Spleen (tissue), 11 donors: ENCODE results near the gene RBMS2. TPM values are rescaled to one million over a fixed set of nuclear protein-coding genes. Genes with fewer than 3 reads are reported as not detected.

Experiments
- DNase-seq: peaks from one replicate; pipeline ENCODE4 v3.0.0-alpha.2; 2020
- H3K27ac ChIP-seq, 8 donors: fragments of 200-600 bp; sonication (generic) in 7 of 8; 1 replicate in 4 of 8; 2 replicates in 4 of 8; pipeline versions ENCODE4 v1.5.0 to v1.8.0; 2016 to 2021; ENCODE audit warnings: inconsistent platforms in 4 of 8, mild to moderate bottlenecking in 4 of 8, moderate library complexity in 1 of 8
- H3K27me3 ChIP-seq, 7 donors: fragments of 200-600 bp; sonication (generic) in 6 of 7; replicated peaks in 1 of 7; 1 replicate in 4 of 7; 2 replicates in 3 of 7; pipeline versions ENCODE4 v1.5.0 to v1.8.0; 2016 to 2021; ENCODE audit warnings: inconsistent platforms in 3 of 7, mild to moderate bottlenecking in 1 of 7
- H3K36me3 ChIP-seq, 6 donors: fragments of 200-600 bp; sonication (generic) in 5 of 6; 1 replicate in 4 of 6; 2 replicates in 2 of 6; pipeline versions ENCODE4 v1.5.0 to v1.8.0; 2016 to 2021; ENCODE audit warnings: inconsistent platforms in 2 of 6
- H3K4me1 ChIP-seq, 6 donors: fragments of 200-600 bp; sonication (generic) in 5 of 6; 1 replicate in 3 of 6; 2 replicates in 3 of 6; pipeline versions ENCODE4 v1.5.0 to v1.8.0; 2016 to 2021; ENCODE audit warnings: inconsistent platforms in 3 of 6
- H3K4me3 ChIP-seq, 8 donors: fragments of 200-600 bp; sonication (generic) in 7 of 8; 1 replicate in 4 of 8; 2 replicates in 4 of 8; pipeline versions ENCODE4 v1.5.0 to v1.8.0; 2016 to 2021; ENCODE audit warnings: inconsistent platforms in 4 of 8, mild to moderate bottlenecking in 4 of 8, moderate library complexity in 2 of 8
- H3K9me3 ChIP-seq, 8 donors: fragments of 200-600 bp; sonication (generic) in 7 of 8; 1 replicate in 4 of 8; 2 replicates in 4 of 8; pipeline versions ENCODE4 v1.5.0 to v1.8.0; 2016 to 2021; ENCODE audit warnings: inconsistent platforms in 4 of 8
- CTCF ChIP-seq, 11 experiments: fragments of 200-600 bp in 7 of 11; fragments of 450-650 bp in 4 of 11; sonication (generic) in 4 of 11; IDR thresholded peaks in 8 of 11; conservative IDR thresholded peaks in 3 of 11; 1 replicate in 7 of 11; 2 replicates in 4 of 11; pipeline versions ENCODE4 v1.4.0 to v1.8.0; 2016 to 2021; ENCODE audit warnings: antibody characterized with exemption in 11 of 11, inconsistent platforms in 4 of 11, mild to moderate bottlenecking in 1 of 11
- POLR2A ChIP-seq, 3 donors: fragments of 450-650 bp; IDR thresholded peaks; one replicate each; pipeline ENCODE4 v1.5.1; 2017; ENCODE audit warnings: antibody characterized with exemption in 3 of 3, mild to moderate bottlenecking in 1 of 3
- POLR2AphosphoS5 ChIP-seq, 3 donors: sonication (generic); formaldehyde crosslinking; IDR thresholded peaks; one replicate each; pipeline ENCODE4 v1.5.1; 2017; ENCODE audit warnings: antibody characterized with exemption in 3 of 3
- WGBS, 5 donors: extraction: QIAGEN DNeasy Blood & Tissue Kit in 3 of 5; methylation state at CpG; one replicate each; pipeline versions ENCODE4 v1.1.5 to v1.1.7; 2013 to 2018; 5-methylcytosine and 5-hydroxymethylcytosine counted together
- intact Hi-C: fragments of 100-400 bp; cut with DNase I; formaldehyde crosslinking; loops from one replicate; pipeline ENCODE4 v1.15.0; 2023; ENCODE audit warnings: low total_unique reads
- polyA plus RNA-seq, 3 donors: library from polyadenylated mRNA; stranded (reverse); fragments of 200-250 nt; gene quantifications; one replicate each; pipeline ENCODE4 v1.2.1, GENCODE V29; 2013
- total RNA-seq, 7 donors: library from RNA; depleted of rRNA in 3 of 7; stranded (reverse); fragments of >200 nt in 3 of 7; fragmentation: NEBNext Ultra II Directional in 4 of 7; extraction: Animal tissue kit (Norgen Biotek cat#: 25700) in 4 of 7; gene quantifications; one replicate each; pipeline versions ENCODE4 v1.1.0 to v1.2.1, GENCODE V29; 2016 to 2021
- donor health status: healthy with polysubstance abuse.
- donor health status: DM: no; HTN: no; CAD: no; lungs with moderate emphysema.
- donor health status: DM: no; HTN: no; CAD: no.
- donor health status: Bipolar disorder and iron deficiency.
- donor health status: healthy.
- donor health status: DM: no; HTN: no; CAD: no.
- donor health status: DM: yes; HTN: yes; CAD: no.

Gene RBMS2
- total and polyA plus RNA-seq, 10 donors = 3.0 to 65.4 (median 26.2) TPM

- TF ChIP-seq POLR2A (IDR thresholded peaks at IDR 0.05) (no peak), POLR2AphosphoS5 (IDR thresholded peaks at IDR 0.05) (no peak), CTCF (IDR thresholded peaks at IDR 0.05 in 8 of 11, conservative IDR thresholded peaks at IDR 0.05 in 3 of 11) (no peak)
- intact Hi-C loops = no loop called here
Measured at GRCh38 chr12:56585098-56585497, 63.5 kb downstream of the RBMS2 start.

GRCh38 chr12:56589783-56590182 is 68.2 kb downstream of the RBMS2 start:
- no peak for DNase-seq
- intact Hi-C loops = no loop called here
- Histone ChIP-seq H3K36me3 (peaks cover 0 to 59% (median 22%) of the 10 kb centered on the region in 6 donors), H3K4me1 (peaks cover 0 to 14% (median 6%) of the 10 kb centered on the region in 6 donors), H3K4me3 (no peak overlapping the region), H3K27ac (no peak overlapping the region), H3K9me3 (no peaks in the 10 kb centered on the region), H3K27me3 (no peaks in the 10 kb centered on the region)
- TF ChIP-seq POLR2A (IDR thresholded peaks at IDR 0.05) (no peak), POLR2AphosphoS5 (IDR thresholded peaks at IDR 0.05) (no peak), CTCF (IDR thresholded peaks at IDR 0.05 in 8 of 11, conservative IDR thresholded peaks at IDR 0.05 in 3 of 11) (no peak)
- 88 to 100% (median 100%) methylated on average over 1 of the region's 1 CpG for WGBS, 5 donors

More at GRCh38 chr12:56585098-56585497, 63.5 kb downstream of the RBMS2 start:
- H3K36me3 ChIP-seq = peaks cover 0 to 86% (median 31%) of the 10 kb centered on the region in 6 donors
- no peaks in the 10 kb centered on the region for H3K27me3 ChIP-seq
- H3K4me1 ChIP-seq = peaks cover 0 to 7% (median 0%) of the 10 kb centered on the region in 6 donors
- H3K27ac ChIP-seq = no peak overlapping the region
- no peak overlapping the region for H3K4me3 ChIP-seq
- no peaks in the 10 kb centered on the region for H3K9me3 ChIP-seq
- WGBS, 5 donors = 90 to 97% (median 95%) methylated on average over 4 of the region's 4 CpGs
- DNase-seq = no peak

DNA sequence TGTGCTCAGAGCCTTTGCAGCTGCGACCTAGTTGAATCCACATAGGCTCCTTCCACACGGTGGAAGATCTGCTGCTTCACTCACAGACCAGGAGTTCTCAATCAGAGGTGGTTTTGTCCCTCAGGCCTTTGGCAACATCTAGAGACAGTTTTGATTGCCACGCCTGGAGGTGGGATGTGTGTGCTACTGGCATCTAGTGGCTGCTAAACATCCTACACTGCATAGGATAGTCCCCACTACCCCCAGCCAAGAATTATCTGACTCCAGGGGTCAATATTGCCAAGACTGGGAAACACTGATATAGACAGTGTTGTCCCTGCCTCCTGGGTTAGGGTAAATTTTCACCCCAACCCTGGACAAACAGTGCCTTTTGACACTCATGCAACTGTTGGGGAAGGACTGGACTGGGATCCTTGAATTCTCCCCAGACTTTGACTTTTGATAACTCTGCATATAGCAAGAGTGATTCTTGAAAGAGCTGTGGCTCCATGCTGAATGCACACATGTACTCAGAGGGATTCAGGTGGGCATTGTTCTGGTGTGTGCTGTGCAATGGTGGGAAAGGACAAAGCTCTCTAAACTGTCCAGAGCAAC is 68.7 kb downstream of the RBMS2 start:
- intact Hi-C loops = no loop called here
- TF ChIP-seq CTCF (IDR thresholded peaks at IDR 0.05 in 8 of 11, conservative IDR thresholded peaks at IDR 0.05 in 3 of 11) (peak in 4 of 11 experiments; percentile 12 to 26 (median 20)), POLR2AphosphoS5 (IDR thresholded peaks at IDR 0.05) (no peak)
- Histone ChIP-seq H3K4me1 (peaks cover 0 to 14% (median 8%) of the 10 kb centered on the region in 6 donors), H3K36me3 (peaks cover 0 to 60% (median 22%) of the 10 kb centered on the region in 6 donors), H3K27ac (no peak overlapping the region), H3K27me3 (no peaks in the 10 kb centered on the region), H3K4me3 (no peak overlapping the region), H3K9me3 (no peaks in the 10 kb centered on the region)
- 55 to 67% (median 63%) methylated on average over 3 of the region's 3 CpGs for WGBS, 5 donors
- DNase-seq = no peak

DNA sequence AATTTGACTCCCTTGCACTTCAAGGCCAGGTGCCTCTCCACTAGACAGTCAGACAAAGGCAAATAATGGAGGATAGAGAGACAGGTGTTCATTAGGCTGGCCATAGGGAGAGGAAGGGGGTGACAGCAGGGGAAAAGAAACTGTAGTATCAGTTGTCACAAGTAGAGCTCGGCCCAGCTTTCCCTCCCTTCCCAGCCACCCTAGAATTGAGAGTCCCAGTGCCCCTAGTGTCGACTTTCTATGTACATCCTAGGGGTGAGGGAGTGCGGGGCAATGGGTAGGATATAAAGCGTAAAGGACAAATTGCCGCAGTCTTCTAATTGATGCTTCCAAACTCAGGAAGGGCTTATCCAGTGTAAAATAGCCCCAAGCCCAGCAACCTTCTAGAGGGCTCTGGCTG is 69.5 kb downstream of the RBMS2 start:
- peaks cover 0 to 62% (median 22%) of the 10 kb centered on the region in 6 donors for H3K36me3 ChIP-seq
- H3K27me3 ChIP-seq = no peaks in the 10 kb centered on the region
- intact Hi-C loops = no loop called here
- DNase-seq = no peak
- peaks cover 0 to 14% (median 9%) of the 10 kb centered on the region in 6 donors for H3K4me1 ChIP-seq
- no peak overlapping the region for H3K27ac ChIP-seq
- WGBS, 5 donors = 78 to 93% (median 86%) methylated on average over 5 of the region's 5 CpGs
- no peaks in the 10 kb centered on the region for H3K9me3 ChIP-seq
- no peak overlapping the region for H3K4me3 ChIP-seq
- TF ChIP-seq POLR2A (IDR thresholded peaks at IDR 0.05) (no peak), POLR2AphosphoS5 (IDR thresholded peaks at IDR 0.05) (no peak), CTCF (IDR thresholded peaks at IDR 0.05 in 8 of 11, conservative IDR thresholded peaks at IDR 0.05 in 3 of 11) (no peak)
